ENCODE measurements around the gene SAMM50.

DNA sequence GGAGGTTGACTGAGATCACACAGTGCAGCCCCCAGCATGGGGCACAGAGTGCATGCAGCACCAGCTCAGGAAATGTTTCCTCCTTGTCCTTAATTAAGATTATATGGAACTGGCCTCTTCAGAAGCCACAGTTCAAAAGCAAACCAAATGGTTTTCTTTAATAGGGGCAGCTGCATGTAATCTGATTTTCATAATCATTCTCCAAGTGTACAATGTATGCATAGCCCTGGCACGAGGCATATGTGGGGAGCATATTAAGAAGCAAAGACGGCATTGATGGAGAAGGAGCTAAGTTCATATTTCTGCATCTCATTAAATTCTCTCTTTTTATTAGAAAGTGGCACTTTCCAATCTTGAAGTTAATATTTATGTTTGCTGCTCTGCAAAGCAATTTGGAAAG is 59.0 kb downstream of the SAMM50 start:
- TF ChIP-seq, protein P1, sequence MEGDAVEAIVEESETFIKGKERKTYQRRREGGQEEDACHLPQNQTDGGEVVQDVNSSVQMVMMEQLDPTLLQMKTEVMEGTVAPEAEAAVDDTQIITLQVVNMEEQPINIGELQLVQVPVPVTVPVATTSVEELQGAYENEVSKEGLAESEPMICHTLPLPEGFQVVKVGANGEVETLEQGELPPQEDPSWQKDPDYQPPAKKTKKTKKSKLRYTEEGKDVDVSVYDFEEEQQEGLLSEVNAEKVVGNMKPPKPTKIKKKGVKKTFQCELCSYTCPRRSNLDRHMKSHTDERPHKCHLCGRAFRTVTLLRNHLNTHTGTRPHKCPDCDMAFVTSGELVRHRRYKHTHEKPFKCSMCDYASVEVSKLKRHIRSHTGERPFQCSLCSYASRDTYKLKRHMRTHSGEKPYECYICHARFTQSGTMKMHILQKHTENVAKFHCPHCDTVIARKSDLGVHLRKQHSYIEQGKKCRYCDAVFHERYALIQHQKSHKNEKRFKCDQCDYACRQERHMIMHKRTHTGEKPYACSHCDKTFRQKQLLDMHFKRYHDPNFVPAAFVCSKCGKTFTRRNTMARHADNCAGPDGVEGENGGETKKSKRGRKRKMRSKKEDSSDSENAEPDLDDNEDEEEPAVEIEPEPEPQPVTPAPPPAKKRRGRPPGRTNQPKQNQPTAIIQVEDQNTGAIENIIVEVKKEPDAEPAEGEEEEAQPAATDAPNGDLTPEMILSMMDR (IDR thresholded peaks at IDR 0.05; ENCODE audit: poor library complexity) = no peak
- TF ChIP-seq EZH2 (IDR thresholded peaks at IDR 0.05; ENCODE audit: borderline replicate concordance) = no peak

Measured in hepatocyte (in vitro differentiated cells).